Measurements from ENCODE around the gene PSMD14. TPM values are rescaled to one million over a fixed set of nuclear protein-coding genes. Genes with fewer than 3 reads are reported as not detected.

The PSMD14 gene
- total RNA-seq, 1 experiment from 2014 or later = 93.7 TPM

DNA sequence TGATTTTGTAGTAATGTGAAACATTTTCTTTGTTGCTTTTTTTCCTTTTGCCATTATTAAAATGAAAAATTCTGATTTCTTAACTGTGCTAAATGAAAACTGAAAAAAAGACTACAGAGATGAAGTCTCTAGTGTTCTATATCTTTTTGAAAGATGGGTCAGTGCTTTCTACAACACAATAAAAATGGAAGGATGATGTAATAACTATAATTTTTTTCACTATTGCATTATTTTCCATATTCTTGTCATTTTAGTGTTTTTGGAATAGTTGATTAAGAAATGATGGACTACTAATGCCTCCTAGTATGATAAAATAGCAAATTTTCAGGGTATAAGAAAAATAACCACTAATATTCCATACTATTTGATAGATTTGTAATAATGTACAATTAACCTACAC, 7.2 kb downstream of the PSMD14 start:
- Histone ChIP-seq H3K4me3 (ENCODE audit: low read depth in 2 of 2, low read length in 2 of 2) (no peak overlapping the region), H3K9me3 (ENCODE audit: control insufficient read depth, insufficient read depth, low read depth, low read length) (no peaks in the 10 kb centered on the region), H3K36me3 (ENCODE audit: control insufficient read depth, insufficient read depth, low read length) (peaks cover 17% of the 10 kb centered on the region; the same call in 1 of the 2 replicates), H3K4me1 (ENCODE audit: control insufficient read depth, insufficient read depth, low read length) (peaks cover 7% of the 10 kb centered on the region; the same call in 1 of the 2 replicates), H3K27me3 (ENCODE audit: control insufficient read depth, insufficient read depth, low read length) (no peaks in the 10 kb centered on the region), H3K27ac (ENCODE audit: low read length) (no peak overlapping the region)
- ChIA-PET POLR2A (no interaction called here), CTCF (no interaction called here)
- DNase-seq (ENCODE audit: low read depth, low spot score) = no peak
- BruUV-seq (replicated peaks) = no TSS peak
- TF ChIP-seq POLR2AphosphoS5 (IDR thresholded peaks at IDR 0.05; ENCODE audit: low read depth, low read length) = no peak
- TF ChIP-seq, protein P1, sequence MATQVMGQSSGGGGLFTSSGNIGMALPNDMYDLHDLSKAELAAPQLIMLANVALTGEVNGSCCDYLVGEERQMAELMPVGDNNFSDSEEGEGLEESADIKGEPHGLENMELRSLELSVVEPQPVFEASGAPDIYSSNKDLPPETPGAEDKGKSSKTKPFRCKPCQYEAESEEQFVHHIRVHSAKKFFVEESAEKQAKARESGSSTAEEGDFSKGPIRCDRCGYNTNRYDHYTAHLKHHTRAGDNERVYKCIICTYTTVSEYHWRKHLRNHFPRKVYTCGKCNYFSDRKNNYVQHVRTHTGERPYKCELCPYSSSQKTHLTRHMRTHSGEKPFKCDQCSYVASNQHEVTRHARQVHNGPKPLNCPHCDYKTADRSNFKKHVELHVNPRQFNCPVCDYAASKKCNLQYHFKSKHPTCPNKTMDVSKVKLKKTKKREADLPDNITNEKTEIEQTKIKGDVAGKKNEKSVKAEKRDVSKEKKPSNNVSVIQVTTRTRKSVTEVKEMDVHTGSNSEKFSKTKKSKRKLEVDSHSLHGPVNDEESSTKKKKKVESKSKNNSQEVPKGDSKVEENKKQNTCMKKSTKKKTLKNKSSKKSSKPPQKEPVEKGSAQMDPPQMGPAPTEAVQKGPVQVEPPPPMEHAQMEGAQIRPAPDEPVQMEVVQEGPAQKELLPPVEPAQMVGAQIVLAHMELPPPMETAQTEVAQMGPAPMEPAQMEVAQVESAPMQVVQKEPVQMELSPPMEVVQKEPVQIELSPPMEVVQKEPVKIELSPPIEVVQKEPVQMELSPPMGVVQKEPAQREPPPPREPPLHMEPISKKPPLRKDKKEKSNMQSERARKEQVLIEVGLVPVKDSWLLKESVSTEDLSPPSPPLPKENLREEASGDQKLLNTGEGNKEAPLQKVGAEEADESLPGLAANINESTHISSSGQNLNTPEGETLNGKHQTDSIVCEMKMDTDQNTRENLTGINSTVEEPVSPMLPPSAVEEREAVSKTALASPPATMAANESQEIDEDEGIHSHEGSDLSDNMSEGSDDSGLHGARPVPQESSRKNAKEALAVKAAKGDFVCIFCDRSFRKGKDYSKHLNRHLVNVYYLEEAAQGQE (IDR thresholded peaks at IDR 0.05; ENCODE audit: insufficient read depth in 1 of 2, low read depth in 2 of 2, low read length in 1 of 2) = no peak
- TF ChIP-seq, protein P2, sequence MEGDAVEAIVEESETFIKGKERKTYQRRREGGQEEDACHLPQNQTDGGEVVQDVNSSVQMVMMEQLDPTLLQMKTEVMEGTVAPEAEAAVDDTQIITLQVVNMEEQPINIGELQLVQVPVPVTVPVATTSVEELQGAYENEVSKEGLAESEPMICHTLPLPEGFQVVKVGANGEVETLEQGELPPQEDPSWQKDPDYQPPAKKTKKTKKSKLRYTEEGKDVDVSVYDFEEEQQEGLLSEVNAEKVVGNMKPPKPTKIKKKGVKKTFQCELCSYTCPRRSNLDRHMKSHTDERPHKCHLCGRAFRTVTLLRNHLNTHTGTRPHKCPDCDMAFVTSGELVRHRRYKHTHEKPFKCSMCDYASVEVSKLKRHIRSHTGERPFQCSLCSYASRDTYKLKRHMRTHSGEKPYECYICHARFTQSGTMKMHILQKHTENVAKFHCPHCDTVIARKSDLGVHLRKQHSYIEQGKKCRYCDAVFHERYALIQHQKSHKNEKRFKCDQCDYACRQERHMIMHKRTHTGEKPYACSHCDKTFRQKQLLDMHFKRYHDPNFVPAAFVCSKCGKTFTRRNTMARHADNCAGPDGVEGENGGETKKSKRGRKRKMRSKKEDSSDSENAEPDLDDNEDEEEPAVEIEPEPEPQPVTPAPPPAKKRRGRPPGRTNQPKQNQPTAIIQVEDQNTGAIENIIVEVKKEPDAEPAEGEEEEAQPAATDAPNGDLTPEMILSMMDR (IDR thresholded peaks at IDR 0.05) = no peak
- no peak for ATAC-seq
- intact Hi-C loops (cut with micrococcal nuclease; ENCODE audit: unreplicated experiment) = no loop called here
- in situ Hi-C loops (cut with HindIII; ENCODE audit: low pct_unique_long_range_greater_than_20kb, low sequenced_read_pairs) = no loop called here

DNA sequence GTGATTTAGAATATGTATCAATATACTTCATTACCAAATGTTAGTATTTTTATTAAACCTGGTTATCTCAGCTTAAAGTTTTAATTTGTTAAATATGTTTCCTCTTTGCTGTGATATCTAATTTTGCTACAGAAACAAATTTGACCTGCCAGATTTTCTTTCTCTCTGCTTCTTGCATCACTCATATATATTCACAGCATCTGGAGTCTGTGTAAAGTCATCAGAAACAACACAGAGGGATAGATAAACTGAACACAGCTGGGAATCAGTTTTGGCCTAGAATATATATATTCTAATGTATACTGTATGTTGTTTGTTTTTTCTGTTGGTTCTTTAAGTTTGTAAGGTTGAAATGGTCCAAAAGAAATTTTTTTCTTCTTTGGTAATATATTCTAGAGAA, 8.5 kb downstream of the PSMD14 start:
- CTCF ChIA-PET = no interaction called here
- intact Hi-C loops (cut with micrococcal nuclease; ENCODE audit: unreplicated experiment) = no loop called here

More for the DNA sequence above, 8.5 kb downstream of the PSMD14 start:
- Histone ChIP-seq H3K36me3 (ENCODE audit: control insufficient read depth, insufficient read depth, low read length) (peaks cover 20% of the 10 kb centered on the region; the same call in 1 of the 2 replicates), H3K27me3 (ENCODE audit: control insufficient read depth, insufficient read depth, low read length) (no peaks in the 10 kb centered on the region), H3K4me1 (ENCODE audit: control insufficient read depth, insufficient read depth, low read length) (peaks cover 7% of the 10 kb centered on the region; the same call in 1 of the 2 replicates), H3K9me3 (ENCODE audit: control insufficient read depth, insufficient read depth, low read depth, low read length) (no peaks in the 10 kb centered on the region), H3K27ac (ENCODE audit: low read length) (no peak overlapping the region), H3K4me3 (ENCODE audit: low read depth in 2 of 2, low read length in 2 of 2) (no peak overlapping the region)
- POLR2A ChIA-PET = no interaction called here
- BruUV-seq (replicated peaks) = no TSS peak
- no peak for DNase-seq (ENCODE audit: low read depth, low spot score)
- ATAC-seq = no peak
- in situ Hi-C loops (cut with HindIII; ENCODE audit: low pct_unique_long_range_greater_than_20kb, low sequenced_read_pairs) = no loop called here
- TF ChIP-seq, protein P2 (IDR thresholded peaks at IDR 0.05) = no peak

Data from Panc1 (cell line).